OCI-LY1 (cell line): ENCODE results near the gene CRTC3.
"Not testable (repeated sequence)": the region's sequence is repeated elsewhere in the genome, so short reads cannot be mapped to it uniquely, and the experiment has no call there.

ENCODE experiments used
- H2AFZ ChIP-seq: fragments of 200-600 bp; sonication (generic), shearing (Covaris generic); 2 replicates; pipeline ENCODE4 v1.6.0; 2014; ENCODE audit warnings: antibody characterized with exemption, mild to moderate bottlenecking, low read length
- H3F3A ChIP-seq: fragments of 200-600 bp; sonication (generic), shearing (Covaris generic); 2 replicates; pipeline ENCODE4 v1.6.0; 2014; ENCODE audit warnings: mild to moderate bottlenecking, antibody characterized with exemption, low read length, moderate library complexity; ENCODE audit not compliant: insufficient read depth
- H3K27ac ChIP-seq: fragments of 200-600 bp; sonication (generic); 2 replicates; pipeline ENCODE4 v1.5.1; 2014; ENCODE audit warnings: low read length, mixed run types, mild to moderate bottlenecking, low read depth; ENCODE audit not compliant: poor library complexity, severe bottlenecking
- H3K27me3 ChIP-seq: fragments of 200-600 bp; sonication (generic); 2 replicates; pipeline ENCODE4 v1.6.0; 2014; ENCODE audit warnings: antibody characterized with exemption, mild to moderate bottlenecking, low read length, moderate library complexity; ENCODE audit not compliant: insufficient read depth
- H3K36me3 ChIP-seq: fragments of 200-600 bp; sonication (generic); 2 replicates; pipeline ENCODE4 v1.6.1; 2014; ENCODE audit warnings: mild to moderate bottlenecking, antibody characterized with exemption, low read length, moderate library complexity, mixed read lengths; ENCODE audit not compliant: insufficient read depth
- H3K4me1 ChIP-seq: fragments of 200-600 bp; sonication (generic); 2 replicates; pipeline ENCODE4 v1.5.1; 2014; ENCODE audit warnings: mild to moderate bottlenecking, low read length, moderate library complexity; ENCODE audit not compliant: insufficient read depth, severe bottlenecking
- H3K4me2 ChIP-seq: fragments of 200-600 bp; sonication (generic), shearing (Covaris generic); 2 replicates; pipeline ENCODE4 v1.6.1; 2014; ENCODE audit warnings: low read length
- H3K4me3 ChIP-seq: fragments of 200-600 bp; sonication (generic); 2 replicates; pipeline ENCODE4 v1.5.1; 2014; ENCODE audit warnings: low read length, low read depth, mild to moderate bottlenecking, mixed read lengths; ENCODE audit not compliant: poor library complexity, severe bottlenecking
- H3K79me2 ChIP-seq: fragments of 200-600 bp; shearing (Covaris generic); 2 replicates; pipeline ENCODE4 v1.6.1; 2016; ENCODE audit warnings: mixed run types, low read length, mixed read lengths; ENCODE audit not compliant: insufficient read depth
- H3K9ac ChIP-seq: fragments of 200-600 bp; sonication (generic), shearing (Covaris generic); 2 replicates; pipeline ENCODE4 v1.6.1; 2014; ENCODE audit warnings: mild to moderate bottlenecking, low read length, mixed read lengths
- H3K9me2 ChIP-seq: fragments of 200-600 bp; sonication (generic), shearing (Covaris generic); 2 replicates; pipeline ENCODE4 v1.6.1; 2014; ENCODE audit warnings: low read depth, mild to moderate bottlenecking, low read length, mixed read lengths
- H3K9me3 ChIP-seq: fragments of 200-600 bp; shearing (Covaris generic); 2 replicates; pipeline ENCODE4 v1.6.1; 2014; ENCODE audit warnings: low read length, mixed read lengths
- H4K20me1 ChIP-seq: fragments of 200-600 bp; sonication (generic), shearing (Covaris generic); 2 replicates; pipeline ENCODE4 v1.6.0; 2016; ENCODE audit warnings: mild to moderate bottlenecking, low read length; ENCODE audit not compliant: insufficient read depth
- EZH2 ChIP-seq: fragments of 200-600 bp; sonication (generic), shearing (Covaris generic); IDR thresholded peaks from 2 replicates; pipeline ENCODE4 v1.8.0; 2017; ENCODE audit warnings: borderline replicate concordance, mixed run types, mild to moderate bottlenecking, antibody characterized with exemption, low read length, moderate library complexity, mixed read lengths
- TF ChIP-seq, protein P1 (sequence below): fragments of 200-600 bp; sonication (generic), shearing (Covaris generic); IDR thresholded peaks from 2 replicates; pipeline ENCODE4 v1.5.1; 2017; ENCODE audit warnings: mild to moderate bottlenecking, antibody characterized with exemption, low read length, moderate library complexity, mixed read lengths

Gene CRTC3

DNA sequence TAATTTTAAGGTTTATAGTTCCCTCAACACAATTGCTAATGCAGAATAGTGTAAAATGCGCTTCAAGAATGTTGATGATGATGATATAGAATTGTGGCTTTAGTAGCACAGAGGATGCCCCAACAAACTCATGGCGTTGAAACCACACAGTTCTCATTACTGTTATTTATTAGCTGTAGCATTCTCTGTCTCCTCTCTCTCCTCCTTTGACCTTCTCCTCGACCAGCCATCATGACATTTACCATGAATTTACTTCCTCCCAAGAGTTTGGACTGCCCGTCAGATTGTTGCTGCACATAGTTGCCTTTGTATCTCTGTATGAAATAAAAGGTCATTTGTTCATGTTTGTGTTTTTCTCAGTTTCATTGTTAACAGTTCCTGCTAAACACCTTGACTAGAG lies 27.8 kb upstream of the CRTC3 start:
- Histone ChIP-seq H4K20me1 (no peaks in the 10 kb centered on the region), H3F3A (no peaks in the 10 kb centered on the region), H3K79me2 (no peaks in the 10 kb centered on the region), H3K27ac (no peak overlapping the region), H2AFZ (no peak overlapping the region), H3K9ac (no peak overlapping the region), H3K27me3 (no peaks in the 10 kb centered on the region), H3K9me2 (no peaks in the 10 kb centered on the region), H3K36me3 (peaks cover 45% of the 10 kb centered on the region), H3K4me3 (no peak overlapping the region), H3K9me3 (no peaks in the 10 kb centered on the region), H3K4me1 (no peaks in the 10 kb centered on the region), H3K4me2 (no peak overlapping the region)
- TF ChIP-seq, protein P1, sequence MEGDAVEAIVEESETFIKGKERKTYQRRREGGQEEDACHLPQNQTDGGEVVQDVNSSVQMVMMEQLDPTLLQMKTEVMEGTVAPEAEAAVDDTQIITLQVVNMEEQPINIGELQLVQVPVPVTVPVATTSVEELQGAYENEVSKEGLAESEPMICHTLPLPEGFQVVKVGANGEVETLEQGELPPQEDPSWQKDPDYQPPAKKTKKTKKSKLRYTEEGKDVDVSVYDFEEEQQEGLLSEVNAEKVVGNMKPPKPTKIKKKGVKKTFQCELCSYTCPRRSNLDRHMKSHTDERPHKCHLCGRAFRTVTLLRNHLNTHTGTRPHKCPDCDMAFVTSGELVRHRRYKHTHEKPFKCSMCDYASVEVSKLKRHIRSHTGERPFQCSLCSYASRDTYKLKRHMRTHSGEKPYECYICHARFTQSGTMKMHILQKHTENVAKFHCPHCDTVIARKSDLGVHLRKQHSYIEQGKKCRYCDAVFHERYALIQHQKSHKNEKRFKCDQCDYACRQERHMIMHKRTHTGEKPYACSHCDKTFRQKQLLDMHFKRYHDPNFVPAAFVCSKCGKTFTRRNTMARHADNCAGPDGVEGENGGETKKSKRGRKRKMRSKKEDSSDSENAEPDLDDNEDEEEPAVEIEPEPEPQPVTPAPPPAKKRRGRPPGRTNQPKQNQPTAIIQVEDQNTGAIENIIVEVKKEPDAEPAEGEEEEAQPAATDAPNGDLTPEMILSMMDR = no peak
- TF ChIP-seq EZH2 = no peak

DNA sequence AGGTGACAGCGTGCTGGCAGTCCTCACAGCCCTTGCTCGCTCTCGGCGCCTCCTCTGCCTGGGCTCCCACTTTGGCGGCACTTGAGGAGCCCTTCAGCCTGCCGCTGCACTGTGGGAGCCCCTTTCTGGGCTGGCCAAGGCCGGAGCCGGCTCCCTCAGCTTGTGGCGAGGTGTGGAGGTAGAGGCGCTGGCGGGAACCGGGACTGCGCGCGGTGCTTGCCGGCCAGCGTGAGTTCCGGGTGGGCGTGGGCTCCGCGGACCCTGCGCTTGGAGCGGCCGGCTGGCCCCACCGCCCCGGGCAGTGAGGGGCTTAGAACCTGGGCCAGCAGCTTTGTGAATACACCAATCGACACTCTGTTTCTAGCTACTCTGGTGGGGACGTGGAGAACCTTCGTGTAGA lies 18.9 kb upstream of the CRTC3 start:
- H2AFZ ChIP-seq, H3K27me3 ChIP-seq, H3K4me1 ChIP-seq, H3K4me3 ChIP-seq, H3K9me2 ChIP-seq, H3K36me3 ChIP-seq, H3K4me2 ChIP-seq, H3K27ac ChIP-seq, H4K20me1 ChIP-seq, H3K79me2 ChIP-seq, H3K9ac ChIP-seq, H3F3A ChIP-seq, H3K9me3 ChIP-seq: not testable (repeated sequence)

DNA sequence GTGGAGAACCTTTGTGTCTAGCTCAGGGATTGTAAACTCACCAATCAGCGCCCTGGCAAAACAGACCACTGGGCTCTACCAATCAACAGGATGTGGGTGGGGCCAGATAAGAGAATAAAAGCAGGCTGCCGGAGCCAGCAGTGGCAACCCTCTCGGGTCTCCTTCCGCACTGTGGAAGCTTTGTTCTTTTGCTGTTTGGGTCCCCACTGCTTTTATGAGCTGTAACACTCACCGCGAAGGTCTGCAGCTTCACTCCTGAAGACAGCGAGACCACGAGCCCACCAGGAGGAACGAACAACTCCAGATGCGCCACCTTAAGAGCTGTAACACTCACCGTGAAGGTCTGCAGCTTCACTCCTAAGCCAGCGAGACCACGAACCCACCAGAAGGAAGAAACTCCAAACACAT lies 18.5 kb upstream of the CRTC3 start:
- not testable (repeated sequence) for H3K4me2 ChIP-seq, H3K4me3 ChIP-seq, H3K4me1 ChIP-seq, H3K27ac ChIP-seq, H3K27me3 ChIP-seq, H2AFZ ChIP-seq, H3K36me3 ChIP-seq, H3K9me3 ChIP-seq, H4K20me1 ChIP-seq, H3F3A ChIP-seq, H3K79me2 ChIP-seq, H3K9ac ChIP-seq, H3K9me2 ChIP-seq

DNA sequence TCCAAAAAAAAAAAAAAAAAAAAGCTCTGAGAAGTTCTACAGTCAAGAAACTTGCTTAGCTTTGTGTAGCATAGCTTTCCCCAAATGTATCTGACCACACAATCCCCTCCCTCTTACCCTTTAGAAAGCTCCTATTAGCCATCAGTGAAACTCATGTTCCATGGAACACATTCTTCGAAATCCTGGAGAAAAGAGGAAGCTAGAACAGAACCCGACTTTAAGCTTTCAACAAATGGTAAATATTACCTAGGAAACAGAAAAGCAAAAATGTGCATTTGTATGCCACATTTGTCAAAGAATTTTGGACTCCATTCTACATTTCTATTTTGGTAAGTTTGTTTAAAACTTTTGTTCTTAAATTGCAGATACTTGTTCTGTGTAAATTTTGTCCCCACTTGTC lies 17.4 kb upstream of the CRTC3 start:
- Histone ChIP-seq H3K27ac (no peak overlapping the region), H3K79me2 (no peaks in the 10 kb centered on the region), H3K9ac (no peak overlapping the region), H4K20me1 (no peaks in the 10 kb centered on the region), H3K4me2 (no peak overlapping the region), H3K4me1 (peaks cover 12% of the 10 kb centered on the region), H3K36me3 (no peaks in the 10 kb centered on the region; the same call in 1 of the 2 replicates), H2AFZ (no peak overlapping the region), H3K27me3 (no peaks in the 10 kb centered on the region), H3K4me3 (no peak overlapping the region), H3K9me3 (0 out of 2 replicates have a peak, but pooled peaks cover 3% of the 10 kb centered on the region), H3F3A (no peaks in the 10 kb centered on the region), H3K9me2 (no peaks in the 10 kb centered on the region)
- TF ChIP-seq, protein P1 = no peak
- no peak for TF ChIP-seq EZH2
